ENCODE measurements around the gene ASIC4. TPM values are rescaled to one million over a fixed set of nuclear protein-coding genes. Genes with fewer than 3 reads are reported as not detected.

The ASIC4 gene
- total RNA-seq, 4 donors from 2014 or later: not detected

DNA sequence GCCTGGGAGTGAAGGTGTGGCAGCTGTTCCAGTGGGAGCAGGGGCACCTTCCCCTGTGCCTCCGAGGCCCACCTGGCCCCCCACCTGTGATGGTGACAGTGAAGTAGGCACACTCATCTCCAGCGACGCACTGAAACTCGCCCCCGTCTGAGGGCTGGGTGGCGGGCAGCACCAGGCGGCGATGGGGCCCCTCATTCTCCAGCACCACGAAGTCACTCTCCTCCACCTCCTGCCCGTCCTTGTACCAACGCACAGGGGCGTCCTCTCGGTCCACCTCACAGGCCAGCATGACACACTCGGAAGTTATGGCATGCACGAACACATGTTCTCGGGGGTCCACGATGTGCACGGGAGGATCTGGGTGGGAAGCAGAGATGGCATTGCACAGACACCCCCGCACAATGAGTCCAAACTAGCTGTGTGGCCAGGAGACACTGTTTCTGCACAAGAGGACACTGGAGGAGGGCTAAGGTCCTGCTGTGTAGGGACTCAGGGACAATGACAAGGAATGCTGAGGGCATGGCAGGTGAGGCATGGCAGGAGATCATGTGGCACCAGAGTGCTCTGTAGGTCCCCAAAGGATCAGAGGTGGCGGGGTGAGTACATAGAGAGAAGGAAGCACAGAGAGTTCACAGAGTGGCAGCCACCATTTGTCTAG is 49.1 kb downstream of the ASIC4 start:
- H3K9me3 ChIP-seq: no peaks in the 10 kb centered on the region
- WGBS, 2 donors: 89 to 95% methylated on average over 8 of the region's 20 CpGs
- intact Hi-C loops (cut with DNase I): no loop called here
- H3K27ac ChIP-seq: no peak overlapping the region
- no peak overlapping the region for H3K4me3 ChIP-seq
- TF ChIP-seq POLR2A (IDR thresholded peaks at IDR 0.05): no peak
- TF ChIP-seq, protein P1, sequence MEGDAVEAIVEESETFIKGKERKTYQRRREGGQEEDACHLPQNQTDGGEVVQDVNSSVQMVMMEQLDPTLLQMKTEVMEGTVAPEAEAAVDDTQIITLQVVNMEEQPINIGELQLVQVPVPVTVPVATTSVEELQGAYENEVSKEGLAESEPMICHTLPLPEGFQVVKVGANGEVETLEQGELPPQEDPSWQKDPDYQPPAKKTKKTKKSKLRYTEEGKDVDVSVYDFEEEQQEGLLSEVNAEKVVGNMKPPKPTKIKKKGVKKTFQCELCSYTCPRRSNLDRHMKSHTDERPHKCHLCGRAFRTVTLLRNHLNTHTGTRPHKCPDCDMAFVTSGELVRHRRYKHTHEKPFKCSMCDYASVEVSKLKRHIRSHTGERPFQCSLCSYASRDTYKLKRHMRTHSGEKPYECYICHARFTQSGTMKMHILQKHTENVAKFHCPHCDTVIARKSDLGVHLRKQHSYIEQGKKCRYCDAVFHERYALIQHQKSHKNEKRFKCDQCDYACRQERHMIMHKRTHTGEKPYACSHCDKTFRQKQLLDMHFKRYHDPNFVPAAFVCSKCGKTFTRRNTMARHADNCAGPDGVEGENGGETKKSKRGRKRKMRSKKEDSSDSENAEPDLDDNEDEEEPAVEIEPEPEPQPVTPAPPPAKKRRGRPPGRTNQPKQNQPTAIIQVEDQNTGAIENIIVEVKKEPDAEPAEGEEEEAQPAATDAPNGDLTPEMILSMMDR (IDR thresholded peaks at IDR 0.05): no peak
- peaks cover 0 to 44% (median 0%) of the 10 kb centered on the region in 3 donors for H3K36me3 ChIP-seq
- DNase-seq: no peak
- H3K4me1 ChIP-seq: peaks cover 0 to 7% (median 0%) of the 10 kb centered on the region in 3 donors
- H3K27me3 ChIP-seq: no peaks in the 10 kb centered on the region

DNA sequence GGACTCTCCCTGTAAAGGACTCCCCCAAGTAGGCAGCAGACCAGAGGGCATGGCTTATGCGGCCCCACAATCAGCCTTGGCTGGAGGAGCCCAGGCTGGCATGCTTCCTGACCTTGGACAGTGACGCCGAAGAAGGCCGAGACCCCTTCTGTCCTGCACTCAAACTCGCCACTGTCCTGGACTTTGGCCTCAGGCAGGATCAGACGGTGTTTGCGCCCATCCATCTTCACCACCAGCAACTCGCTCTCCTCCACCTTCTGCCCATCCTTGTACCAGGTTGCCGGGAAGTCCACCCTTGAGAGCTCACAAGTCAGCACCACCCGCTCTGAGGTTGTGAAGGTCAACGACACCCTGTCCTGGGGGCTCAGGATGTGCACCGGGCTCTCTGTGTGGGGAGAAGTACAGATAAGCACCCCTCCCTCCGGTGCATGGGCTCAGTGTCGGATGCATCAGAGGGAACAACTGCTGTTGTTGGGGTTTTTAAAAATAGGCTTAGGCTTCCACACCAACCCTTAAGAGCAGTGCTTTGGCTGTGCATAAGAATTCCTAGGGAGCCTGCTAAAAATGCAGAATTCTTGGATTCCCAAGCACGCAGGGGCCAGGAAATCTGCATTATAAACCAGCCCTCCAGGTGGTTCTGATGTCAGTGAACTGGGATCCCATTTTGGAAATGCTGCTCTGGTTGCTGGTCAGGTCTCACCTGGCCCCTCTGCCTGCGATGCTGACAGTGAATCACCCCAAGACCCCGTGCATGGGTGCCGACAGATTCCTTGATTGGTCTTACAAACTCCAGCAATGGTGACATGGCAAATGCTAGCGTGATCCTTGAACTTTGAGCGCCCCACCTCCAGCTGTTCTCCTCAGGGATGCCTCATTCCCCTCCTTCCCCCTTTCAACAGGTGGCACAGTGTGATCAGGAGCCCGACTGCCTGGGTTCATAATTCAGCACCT is 51.1 kb downstream of the ASIC4 start:
- no peak for TF ChIP-seq POLR2A (IDR thresholded peaks at IDR 0.05)
- TF ChIP-seq, protein P1 (IDR thresholded peaks at IDR 0.05): no peak
- WGBS, 2 donors: 84 to 88% methylated on average over 7 to 16 of the region's 21 CpGs
- H3K9me3 ChIP-seq: no peaks in the 10 kb centered on the region
- H3K36me3 ChIP-seq: peaks cover 0 to 44% (median 0%) of the 10 kb centered on the region in 3 donors
- H3K27me3 ChIP-seq: peaks cover 0 to 7% (median 0%) of the 10 kb centered on the region in 4 donors
- no peak overlapping the region for H3K27ac ChIP-seq
- intact Hi-C loops (cut with DNase I): no loop called here
- peaks cover 4 to 12% (median 6%) of the 10 kb centered on the region in 3 donors for H3K4me1 ChIP-seq
- no peak overlapping the region for H3K4me3 ChIP-seq
- DNase-seq: no peak

DNA sequence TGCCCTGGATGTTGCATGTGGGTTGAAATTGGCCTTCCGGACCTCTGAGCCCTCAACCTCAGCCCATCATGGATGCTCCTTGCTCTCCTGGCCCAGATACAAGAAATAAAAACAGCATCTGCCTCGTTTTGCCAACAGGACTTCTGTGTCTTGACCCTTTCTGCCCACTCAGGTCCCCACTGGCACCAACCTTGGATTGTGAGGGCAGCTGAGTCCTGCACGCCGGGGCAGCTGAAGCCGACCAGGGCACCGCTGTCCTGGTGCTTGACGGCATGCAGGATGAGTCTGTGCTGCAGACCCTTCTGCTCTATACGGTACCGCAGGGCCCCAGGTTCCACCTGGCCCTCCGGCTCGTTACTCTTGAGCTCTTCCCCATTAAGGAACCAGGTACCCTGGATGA is 52.4 kb downstream of the ASIC4 start:
- Histone ChIP-seq H3K27me3 (peaks cover 0 to 16% (median 0%) of the 10 kb centered on the region in 4 donors), H3K4me1 (peaks cover 7 to 23% (median 9%) of the 10 kb centered on the region in 3 donors), H3K4me3 (no peak overlapping the region), H3K36me3 (peaks cover 0 to 44% (median 0%) of the 10 kb centered on the region in 3 donors), H3K9me3 (no peaks in the 10 kb centered on the region), H3K27ac (no peak overlapping the region)
- TF ChIP-seq, protein P1 (IDR thresholded peaks at IDR 0.05): no peak
- DNase-seq: no peak
- WGBS, 2 donors: 83% methylated on average over 8 of the region's 11 CpGs; no CpG with 5 or more reads in 1 of the 2 donors
- intact Hi-C loops (cut with DNase I): no loop called here

DNA sequence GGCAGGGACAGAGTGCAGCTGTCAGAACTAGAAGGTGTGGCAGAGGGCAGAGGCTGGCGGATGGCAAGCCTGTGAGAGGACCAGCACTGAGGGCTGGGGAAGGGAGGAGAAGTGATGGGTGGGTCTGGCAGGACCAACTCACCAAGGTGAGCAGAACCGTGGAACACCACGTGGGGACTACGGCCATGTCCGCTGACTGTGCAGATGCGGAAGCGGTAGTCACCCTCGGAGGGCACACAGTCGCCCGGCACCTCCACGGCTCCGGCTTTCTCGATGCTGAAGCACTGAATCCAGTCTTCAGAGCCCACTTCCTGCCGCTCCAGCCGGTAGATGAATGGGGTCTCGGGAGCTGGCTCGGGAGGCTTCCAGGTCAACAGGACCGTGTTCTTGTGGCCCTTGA is 52.8 kb downstream of the ASIC4 start:
- peaks cover 0 to 19% (median 0%) of the 10 kb centered on the region in 4 donors for H3K27me3 ChIP-seq
- H3K36me3 ChIP-seq: peaks cover 0 to 39% (median 0%) of the 10 kb centered on the region in 3 donors
- H3K27ac ChIP-seq: no peak overlapping the region
- intact Hi-C loops (cut with DNase I): no loop called here
- WGBS, 2 donors: 90 to 94% methylated on average over 9 to 14 of the region's 18 CpGs
- no peak overlapping the region for H3K4me3 ChIP-seq
- no peak for DNase-seq
- peaks cover 8 to 27% (median 9%) of the 10 kb centered on the region in 3 donors for H3K4me1 ChIP-seq
- H3K9me3 ChIP-seq: no peaks in the 10 kb centered on the region
- TF ChIP-seq, protein P1 (IDR thresholded peaks at IDR 0.05): no peak
- TF ChIP-seq POLR2A (IDR thresholded peaks at IDR 0.05): no peak
